ENCODE results near the gene HTR4.
"Not testable (repeated sequence)": the region's sequence is repeated elsewhere in the genome, so short reads cannot be mapped to it uniquely, and the experiment has no call there.

DNA sequence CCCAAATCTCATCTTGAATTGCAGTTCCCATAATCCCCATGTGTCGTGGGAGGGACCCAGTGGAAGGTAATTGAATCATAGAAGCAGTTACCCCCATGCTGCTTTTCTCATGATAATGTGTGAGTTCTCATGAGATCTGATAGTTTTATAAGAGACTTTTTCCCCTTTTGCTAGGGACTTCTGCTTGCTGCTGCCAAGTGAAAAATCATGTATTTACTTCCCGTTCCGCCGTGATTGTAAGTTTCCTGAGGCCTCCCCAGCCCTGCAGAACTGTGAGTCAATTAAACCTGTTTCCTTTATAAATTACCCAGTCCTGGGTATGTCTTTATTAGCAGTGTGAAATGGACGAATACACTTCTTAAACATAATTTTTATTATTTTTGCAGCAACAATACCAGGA, 185.6 kb downstream of the HTR4 start:
- TF ChIP-seq, protein P1, sequence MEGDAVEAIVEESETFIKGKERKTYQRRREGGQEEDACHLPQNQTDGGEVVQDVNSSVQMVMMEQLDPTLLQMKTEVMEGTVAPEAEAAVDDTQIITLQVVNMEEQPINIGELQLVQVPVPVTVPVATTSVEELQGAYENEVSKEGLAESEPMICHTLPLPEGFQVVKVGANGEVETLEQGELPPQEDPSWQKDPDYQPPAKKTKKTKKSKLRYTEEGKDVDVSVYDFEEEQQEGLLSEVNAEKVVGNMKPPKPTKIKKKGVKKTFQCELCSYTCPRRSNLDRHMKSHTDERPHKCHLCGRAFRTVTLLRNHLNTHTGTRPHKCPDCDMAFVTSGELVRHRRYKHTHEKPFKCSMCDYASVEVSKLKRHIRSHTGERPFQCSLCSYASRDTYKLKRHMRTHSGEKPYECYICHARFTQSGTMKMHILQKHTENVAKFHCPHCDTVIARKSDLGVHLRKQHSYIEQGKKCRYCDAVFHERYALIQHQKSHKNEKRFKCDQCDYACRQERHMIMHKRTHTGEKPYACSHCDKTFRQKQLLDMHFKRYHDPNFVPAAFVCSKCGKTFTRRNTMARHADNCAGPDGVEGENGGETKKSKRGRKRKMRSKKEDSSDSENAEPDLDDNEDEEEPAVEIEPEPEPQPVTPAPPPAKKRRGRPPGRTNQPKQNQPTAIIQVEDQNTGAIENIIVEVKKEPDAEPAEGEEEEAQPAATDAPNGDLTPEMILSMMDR (conservative IDR thresholded peaks at IDR 0.05; ENCODE audit: low read length) = not testable (repeated sequence)
- TF ChIP-seq EZH2phosphoT487 (IDR thresholded peaks at IDR 0.05; ENCODE audit: borderline replicate concordance) = not testable (repeated sequence)
